ENCODE data around the gene ZMIZ1.
A peak's percentile ranks its signal among the peaks of the same experiment; 100 is the strongest.

ZMIZ1 gene

DNA sequence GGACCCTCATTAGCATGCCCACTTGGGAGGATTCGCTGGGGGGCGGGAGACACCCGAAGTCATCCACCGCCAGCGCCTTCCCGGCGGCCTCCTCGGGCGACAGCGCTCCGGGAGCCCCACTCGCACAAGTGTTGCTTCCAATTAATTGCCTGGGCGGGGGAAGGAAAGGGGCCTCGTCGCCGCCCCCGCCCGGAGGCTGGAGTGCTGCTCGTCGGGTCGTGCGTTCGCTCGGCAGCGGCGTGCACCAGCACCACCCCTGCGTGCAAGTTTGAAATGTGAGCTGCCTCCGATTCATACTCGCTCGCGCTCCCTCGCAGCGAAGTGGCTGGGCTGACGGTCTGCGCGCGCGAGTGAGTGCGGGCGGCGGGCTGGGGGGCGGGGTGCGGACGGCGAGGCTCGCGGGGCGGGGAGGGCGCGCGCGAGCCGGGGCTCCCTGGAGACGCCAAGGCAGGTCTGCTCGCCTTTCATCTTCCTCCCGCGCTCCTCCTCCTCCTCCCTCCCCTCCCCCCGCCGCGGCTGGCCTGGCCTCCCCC is 173.9 kb downstream of the ZMIZ1 start:
- peaks cover 62% of the 10 kb centered on the region for H3K27me3 ChIP-seq (ENCODE audit: insufficient read depth, low read length)
- no peaks in the 10 kb centered on the region for H3K9me3 ChIP-seq (ENCODE audit: insufficient read depth, low read depth, low read length)
- H3K36me3 ChIP-seq (ENCODE audit: insufficient read depth, low read depth, low read length) = no peaks in the 10 kb centered on the region
- H3K9ac ChIP-seq (ENCODE audit: low read depth, low read length) = no peak overlapping the region
- H3K27ac ChIP-seq (ENCODE audit: low read length) = no peak overlapping the region
- H3K4me3 ChIP-seq (ENCODE audit: low read length) = peak overlapping the region; percentile 66; the same call in 1 of the 2 replicates
- peaks cover 35% of the 10 kb centered on the region for H3K4me1 ChIP-seq (ENCODE audit: insufficient read depth, low read length)

DNA sequence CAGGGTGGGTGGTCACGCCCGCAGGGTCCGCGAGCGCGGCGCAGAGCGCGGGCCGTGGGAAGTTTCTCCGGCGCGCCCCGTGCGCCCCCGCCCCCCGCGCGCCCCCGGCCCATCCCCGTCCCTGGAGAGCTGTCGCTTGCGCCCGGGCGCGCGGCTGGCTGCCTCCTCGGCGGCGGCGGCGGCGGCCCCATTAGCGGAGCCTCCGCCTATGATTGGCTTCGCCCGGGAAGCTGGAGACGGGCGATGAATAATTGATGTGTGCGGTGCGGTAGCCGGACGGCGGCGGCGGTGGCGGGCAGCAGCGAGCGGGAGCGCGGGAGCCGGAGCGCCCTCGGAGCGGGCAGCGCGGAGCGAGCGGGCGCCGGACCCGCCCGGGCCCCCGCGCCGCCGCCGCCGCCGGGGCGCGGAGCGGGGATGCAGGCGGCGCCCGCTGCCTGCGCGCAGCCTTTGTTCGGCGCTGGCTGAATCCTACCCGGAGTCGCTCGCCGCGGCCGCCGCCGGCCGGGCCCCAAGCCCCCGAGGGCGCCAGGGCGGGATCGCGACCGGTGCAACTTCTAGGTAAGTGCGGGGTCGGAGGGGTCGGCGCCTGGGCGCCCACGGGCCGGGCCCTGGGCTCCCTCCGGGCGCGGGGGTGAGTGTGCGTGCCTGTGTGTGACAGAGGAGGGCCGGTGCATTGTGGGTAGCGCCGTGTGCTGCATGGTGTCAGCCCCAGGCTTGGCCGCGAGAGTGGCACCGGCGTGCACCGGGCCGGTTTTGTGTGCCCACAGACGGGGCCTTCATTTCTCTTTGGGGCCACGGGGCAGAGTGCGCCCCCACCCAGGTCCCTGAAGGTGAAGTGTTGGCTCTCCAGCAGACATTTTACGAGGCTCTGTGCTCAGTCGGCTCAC is 174.7 kb downstream of the ZMIZ1 start:
- Histone ChIP-seq H3K4me3 (ENCODE audit: low read length) (peak overlapping the region; percentile 66; the same call in 1 of the 2 replicates), H3K9ac (ENCODE audit: low read depth, low read length) (peak overlapping the region; percentile 53; the same call in 1 of the 2 replicates), H3K4me1 (ENCODE audit: insufficient read depth, low read length) (peaks cover 32% of the 10 kb centered on the region), H3K27me3 (ENCODE audit: insufficient read depth, low read length) (peaks cover 55% of the 10 kb centered on the region), H3K27ac (ENCODE audit: low read length) (no peak overlapping the region), H3K36me3 (ENCODE audit: insufficient read depth, low read depth, low read length) (no peaks in the 10 kb centered on the region), H3K9me3 (ENCODE audit: insufficient read depth, low read depth, low read length) (no peaks in the 10 kb centered on the region)

DNA sequence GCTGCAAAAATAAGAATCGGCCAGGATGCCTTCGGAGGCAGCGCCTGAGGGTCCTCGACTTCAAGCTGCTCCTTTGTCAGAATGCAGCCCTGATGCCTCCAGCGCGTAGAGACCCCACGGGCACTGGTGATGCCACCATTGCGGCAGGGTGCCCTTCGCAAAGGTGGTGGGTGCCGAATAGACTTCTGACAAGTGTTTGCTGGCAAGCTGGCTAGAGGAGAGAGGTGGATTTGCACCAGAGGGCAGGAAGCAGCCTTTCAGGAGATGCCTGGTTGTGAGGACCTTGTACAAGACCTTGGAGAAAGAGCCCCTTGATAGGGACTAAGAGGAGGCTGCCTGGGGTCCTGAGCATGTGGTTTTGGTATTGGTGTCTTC is 175.3 kb downstream of the ZMIZ1 start:
- Histone ChIP-seq H3K9me3 (ENCODE audit: insufficient read depth, low read depth, low read length) (no peaks in the 10 kb centered on the region), H3K27me3 (ENCODE audit: insufficient read depth, low read length) (peaks cover 49% of the 10 kb centered on the region), H3K36me3 (ENCODE audit: insufficient read depth, low read depth, low read length) (no peaks in the 10 kb centered on the region), H3K9ac (ENCODE audit: low read depth, low read length) (peak overlapping the region; percentile 53; the same call in 1 of the 2 replicates), H3K4me1 (ENCODE audit: insufficient read depth, low read length) (peaks cover 26% of the 10 kb centered on the region), H3K4me3 (ENCODE audit: low read length) (peak overlapping the region; percentile 61; the same call in 1 of the 2 replicates), H3K27ac (ENCODE audit: low read length) (no peak overlapping the region)

DNA sequence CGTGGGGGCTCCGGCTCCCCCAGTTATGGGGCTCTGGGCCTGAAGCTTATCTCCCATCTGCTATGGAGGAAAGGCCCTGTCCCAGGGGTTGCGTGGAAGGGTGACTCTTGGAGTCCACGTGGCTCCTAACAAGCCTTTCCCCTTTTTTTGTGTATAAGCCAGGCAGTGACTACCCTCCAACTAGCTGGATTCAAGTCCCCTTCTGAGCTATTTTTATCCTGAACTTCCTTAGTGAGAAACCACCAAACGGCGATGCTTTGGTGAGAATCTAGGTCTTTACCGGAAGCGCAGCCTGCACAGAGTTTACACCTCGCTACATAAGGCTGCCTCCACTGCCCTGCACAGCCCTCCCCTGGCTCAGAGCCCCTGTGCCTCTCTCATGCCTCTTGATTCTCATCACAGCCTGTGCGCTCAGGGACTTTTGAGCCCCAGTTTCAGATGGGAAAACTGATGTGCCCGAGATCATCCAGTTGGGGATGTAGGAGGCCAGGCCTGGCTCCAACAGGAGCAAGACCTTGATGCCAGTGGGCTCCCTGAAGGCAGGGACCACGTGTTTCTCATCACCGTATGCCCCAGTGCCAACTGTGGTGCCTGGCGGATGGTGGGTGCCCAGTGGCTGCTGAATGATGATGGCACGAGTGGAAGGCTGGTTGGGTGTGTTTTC is 176.2 kb downstream of the ZMIZ1 start:
- no peaks in the 10 kb centered on the region for H3K36me3 ChIP-seq (ENCODE audit: insufficient read depth, low read depth, low read length)
- no peaks in the 10 kb centered on the region for H3K9me3 ChIP-seq (ENCODE audit: insufficient read depth, low read depth, low read length)
- H3K4me3 ChIP-seq (ENCODE audit: low read length) = no peak overlapping the region
- peaks cover 43% of the 10 kb centered on the region for H3K27me3 ChIP-seq (ENCODE audit: insufficient read depth, low read length)
- H3K4me1 ChIP-seq (ENCODE audit: insufficient read depth, low read length) = peaks cover 21% of the 10 kb centered on the region
- H3K27ac ChIP-seq (ENCODE audit: low read length) = no peak overlapping the region
- no peak overlapping the region for H3K9ac ChIP-seq (ENCODE audit: low read depth, low read length)

- Histone ChIP-seq H3K9me3 (ENCODE audit: insufficient read depth, low read depth, low read length) (no peaks in the 10 kb centered on the region), H3K4me1 (ENCODE audit: insufficient read depth, low read length) (peaks cover 19% of the 10 kb centered on the region), H3K36me3 (ENCODE audit: insufficient read depth, low read depth, low read length) (no peaks in the 10 kb centered on the region), H3K27me3 (ENCODE audit: insufficient read depth, low read length) (peaks cover 38% of the 10 kb centered on the region), H3K27ac (ENCODE audit: low read length) (no peak overlapping the region), H3K9ac (ENCODE audit: low read depth, low read length) (no peak overlapping the region), H3K4me3 (ENCODE audit: low read length) (no peak overlapping the region)
Observed at GRCh38 chr10:79245539-79246208, 176.9 kb downstream of the ZMIZ1 start.

- peaks cover 14% of the 10 kb centered on the region for H3K4me1 ChIP-seq (ENCODE audit: insufficient read depth, low read length)
- peaks cover 32% of the 10 kb centered on the region for H3K27me3 ChIP-seq (ENCODE audit: insufficient read depth, low read length)
- no peaks in the 10 kb centered on the region for H3K9me3 ChIP-seq (ENCODE audit: insufficient read depth, low read depth, low read length)
- H3K4me3 ChIP-seq (ENCODE audit: low read length) = no peak overlapping the region
- no peaks in the 10 kb centered on the region for H3K36me3 ChIP-seq (ENCODE audit: insufficient read depth, low read depth, low read length)
- H3K9ac ChIP-seq (ENCODE audit: low read depth, low read length) = no peak overlapping the region
- no peak overlapping the region for H3K27ac ChIP-seq (ENCODE audit: low read length)
Observed at GRCh38 chr10:79246209-79246581, 177.4 kb downstream of the ZMIZ1 start.

- Histone ChIP-seq H3K9me3 (ENCODE audit: insufficient read depth, low read depth, low read length) (no peaks in the 10 kb centered on the region), H3K27ac (ENCODE audit: low read length) (no peak overlapping the region), H3K4me3 (ENCODE audit: low read length) (no peak overlapping the region), H3K27me3 (ENCODE audit: insufficient read depth, low read length) (peaks cover 27% of the 10 kb centered on the region), H3K36me3 (ENCODE audit: insufficient read depth, low read depth, low read length) (no peaks in the 10 kb centered on the region), H3K9ac (ENCODE audit: low read depth, low read length) (no peak overlapping the region), H3K4me1 (ENCODE audit: insufficient read depth, low read length) (peaks cover 8% of the 10 kb centered on the region)
Observed at GRCh38 chr10:79246606-79247275, 178.0 kb downstream of the ZMIZ1 start.

- no peak overlapping the region for H3K9ac ChIP-seq (ENCODE audit: low read depth, low read length)
- H3K27me3 ChIP-seq (ENCODE audit: insufficient read depth, low read length) = peaks cover 21% of the 10 kb centered on the region
- no peaks in the 10 kb centered on the region for H3K9me3 ChIP-seq (ENCODE audit: insufficient read depth, low read depth, low read length)
- no peaks in the 10 kb centered on the region for H3K36me3 ChIP-seq (ENCODE audit: insufficient read depth, low read depth, low read length)
- no peak overlapping the region for H3K4me3 ChIP-seq (ENCODE audit: low read length)
- peaks cover 6% of the 10 kb centered on the region; the same call in 1 of the 2 replicates for H3K4me1 ChIP-seq (ENCODE audit: insufficient read depth, low read length)
- H3K27ac ChIP-seq (ENCODE audit: low read length) = no peak overlapping the region
Observed at GRCh38 chr10:79247373-79248137, 178.8 kb downstream of the ZMIZ1 start.

GRCh38 chr10:79248341-79249185 is 179.8 kb downstream of the ZMIZ1 start:
- H3K4me1 ChIP-seq (ENCODE audit: insufficient read depth, low read length) = peaks cover 6% of the 10 kb centered on the region; the same call in 1 of the 2 replicates
- H3K9me3 ChIP-seq (ENCODE audit: insufficient read depth, low read depth, low read length) = no peaks in the 10 kb centered on the region
- H3K36me3 ChIP-seq (ENCODE audit: insufficient read depth, low read depth, low read length) = no peaks in the 10 kb centered on the region
- H3K9ac ChIP-seq (ENCODE audit: low read depth, low read length) = no peak overlapping the region
- no peak overlapping the region for H3K27ac ChIP-seq (ENCODE audit: low read length)
- H3K4me3 ChIP-seq (ENCODE audit: low read length) = no peak overlapping the region
- H3K27me3 ChIP-seq (ENCODE audit: insufficient read depth, low read length) = peaks cover 20% of the 10 kb centered on the region

All from iPS-20b (cell line).